MCF 10A (cell line): ENCODE data around the gene ELMO2. TPM values are rescaled to one million over a fixed set of nuclear protein-coding genes. Genes with fewer than 3 reads are reported as not detected.

ENCODE experiments used
- BruUV-seq: library from RNA; stranded (reverse); fragments of 400-500 nt; replicated peaks from 2 replicates; lab custom pipeline; 2021; lab: Mats Ljungman, UMichigan
- CTCF ChIA-PET: fragments of 300-600 bp; sonication (Branson Sonifier 250); formaldehyde crosslinking; extraction: SDS; loops from one replicate; lab custom pipeline; 2021; ENCODE audit warnings: antibody characterized with exemption, inconsistent platforms; lab: Yijun Ruan, JAX
- POLR2A ChIA-PET: fragments of 300-600, 350-650 bp; sonication (Branson Sonifier 250); formaldehyde crosslinking; extraction: SDS; loops from one replicate; lab custom pipeline; 2020; ENCODE audit warnings: antibody characterized with exemption, inconsistent platforms; lab: Yijun Ruan, JAX
- DNase-seq: peaks from one replicate; pipeline ENCODE4 v3.0.0-alpha.2; 2018; ENCODE audit not compliant: unreplicated experiment
- H3K27ac Mint-ChIP-seq: one replicate; pipeline ENCODE4 v1.8.0; 2022; ENCODE audit warnings: mild to moderate bottlenecking, low read depth, mixed read lengths; ENCODE audit not compliant: unreplicated experiment
- H3K27me3 Mint-ChIP-seq: one replicate; pipeline ENCODE4 v1.8.0; 2022; ENCODE audit warnings: mixed read lengths; ENCODE audit not compliant: insufficient read depth, unreplicated experiment
- H3K36me3 Mint-ChIP-seq: one replicate; pipeline ENCODE4 v1.8.0; 2022; ENCODE audit warnings: mild to moderate bottlenecking, moderate library complexity, mixed read lengths; ENCODE audit not compliant: insufficient read depth, unreplicated experiment
- H3K4me1 Mint-ChIP-seq: one replicate; pipeline ENCODE4 v1.8.0; 2022; ENCODE audit warnings: mixed read lengths; ENCODE audit not compliant: insufficient read depth, unreplicated experiment
- H3K4me3 Mint-ChIP-seq: one replicate; pipeline ENCODE4 v1.8.0; 2022; ENCODE audit warnings: mild to moderate bottlenecking, moderate library complexity, mixed read lengths; ENCODE audit not compliant: unreplicated experiment
- H3K9me3 Mint-ChIP-seq: one replicate; pipeline ENCODE4 v1.8.0; 2022; ENCODE audit warnings: mixed read lengths; ENCODE audit not compliant: unreplicated experiment
- CTCF ChIP-seq: fragments of 200-600 bp; IDR thresholded peaks from one replicate; pipeline ENCODE4 v1.8.0; 2022; ENCODE audit warnings: antibody characterized with exemption, mild to moderate bottlenecking; ENCODE audit not compliant: unreplicated experiment
- intact Hi-C: fragments of 100-400 bp; cut with micrococcal nuclease; formaldehyde crosslinking; loops from 2 replicates; pipeline ENCODE4 v1.14.1; 2022
- total RNA-seq: library from RNA; stranded (reverse); gene quantifications from 2 replicates; pipeline ENCODE4 v1.2.3, GENCODE V29; 2022

The ELMO2 gene
- total RNA-seq, 1 experiment from 2014 or later = 21.1 TPM

GRCh38 chr20:46317685-46318177, 88.7 kb downstream of the ELMO2 start:
- Mint-ChIP-seq H3K27ac (no peak overlapping the region), H3K4me3 (no peak overlapping the region), H3K4me1 (no peaks in the 10 kb centered on the region), H3K27me3 (peaks cover 79% of the 10 kb centered on the region), H3K36me3 (no peaks in the 10 kb centered on the region), H3K9me3 (no peaks in the 10 kb centered on the region)
- no TSS peak for BruUV-seq
- CTCF ChIA-PET = interaction anchor here (0.6 kb wide), 1 partner anchor 15 kb away, joined by 3 read pairs; no protein-coding TSS in a partner anchor
- intact Hi-C loops = no loop called here
- no peak for DNase-seq
- TF ChIP-seq CTCF = no peak
- POLR2A ChIA-PET = no interaction called here

- no peak overlapping the region for H3K4me3 Mint-ChIP-seq
- peaks cover 78% of the 10 kb centered on the region for H3K27me3 Mint-ChIP-seq
- CTCF ChIA-PET = interaction anchor here (0.6 kb wide), 1 partner anchor 15 kb away, joined by 3 read pairs; no protein-coding TSS in a partner anchor
- TF ChIP-seq CTCF = no peak
- POLR2A ChIA-PET = interaction anchor here (1.0 kb wide), 1 partner anchor 27 kb away, joined by 3 read pairs; no protein-coding TSS in a partner anchor
- no peaks in the 10 kb centered on the region for H3K9me3 Mint-ChIP-seq
- intact Hi-C loops = no loop called here
- DNase-seq = no peak
- BruUV-seq = no TSS peak
- no peak overlapping the region for H3K27ac Mint-ChIP-seq
- no peaks in the 10 kb centered on the region for H3K4me1 Mint-ChIP-seq
- H3K36me3 Mint-ChIP-seq = no peaks in the 10 kb centered on the region
Observed at GRCh38 chr20:46316984-46317684, 89.3 kb downstream of the ELMO2 start.

Other genes starting within 250 kb of the ELMO2 start
- gene CDH22, start 98.1 kb downstream of the ELMO2 start, total RNA-seq = not detected in 2 replicates
- gene ZNF334, start 106.9 kb upstream of the ELMO2 start, total RNA-seq = not detected in 2 replicates
- gene OCSTAMP, start 144.0 kb upstream of the ELMO2 start, total RNA-seq = not detected in 2 replicates
- not detected in 2 replicates for gene SLC13A3, start 244.8 kb upstream of the ELMO2 start, total RNA-seq